ENCODE data around the gene ZFP36. TPM values are rescaled to one million over a fixed set of nuclear protein-coding genes. Genes with fewer than 3 reads are reported as not detected.
A peak's percentile ranks its signal among the peaks of the same experiment; 100 is the strongest.

Gene ZFP36, protein sequence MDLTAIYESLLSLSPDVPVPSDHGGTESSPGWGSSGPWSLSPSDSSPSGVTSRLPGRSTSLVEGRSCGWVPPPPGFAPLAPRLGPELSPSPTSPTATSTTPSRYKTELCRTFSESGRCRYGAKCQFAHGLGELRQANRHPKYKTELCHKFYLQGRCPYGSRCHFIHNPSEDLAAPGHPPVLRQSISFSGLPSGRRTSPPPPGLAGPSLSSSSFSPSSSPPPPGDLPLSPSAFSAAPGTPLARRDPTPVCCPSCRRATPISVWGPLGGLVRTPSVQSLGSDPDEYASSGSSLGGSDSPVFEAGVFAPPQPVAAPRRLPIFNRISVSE
- total RNA-seq: 45.4 and 46.9 TPM in 2 replicates

DNA sequence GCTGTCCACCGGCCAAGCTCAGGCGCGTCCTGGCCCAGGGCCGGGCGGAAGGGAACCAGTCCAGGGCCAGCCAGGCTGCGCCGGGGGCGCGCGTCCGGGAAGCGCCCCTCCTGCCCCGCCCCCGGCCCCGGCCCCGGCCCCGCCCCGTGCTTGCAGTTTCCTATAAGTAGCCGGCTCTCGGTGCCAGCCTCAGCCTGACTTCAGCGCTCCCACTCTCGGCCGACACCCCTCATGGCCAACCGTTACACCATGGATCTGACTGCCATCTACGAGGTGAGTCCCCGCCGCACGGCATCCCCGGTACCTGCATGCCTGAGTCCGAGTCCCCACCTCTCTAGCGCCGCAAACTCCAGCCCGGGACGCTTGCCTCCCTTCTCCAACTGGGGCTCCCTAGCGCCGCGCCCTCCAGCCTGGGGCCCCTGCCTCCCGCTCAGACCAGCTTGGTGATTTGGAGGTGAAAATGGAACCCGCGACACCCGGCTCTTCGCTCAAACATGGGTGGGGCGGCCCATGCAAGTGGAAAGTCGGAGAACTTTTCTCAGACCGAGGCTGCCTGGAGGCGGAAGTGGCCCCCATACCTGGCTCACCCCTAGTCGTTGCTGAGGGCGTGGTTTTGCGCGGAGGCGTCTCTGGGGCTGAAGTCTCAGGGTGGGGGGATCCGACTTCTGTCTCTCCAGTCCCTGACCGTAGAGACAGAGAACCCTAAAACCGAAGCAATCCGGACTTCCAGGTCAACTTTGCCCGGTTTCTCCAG lies at the start of gene ZFP36:
Gene ZFP36 (plus strand): TSS at position 192 of the 754 bp plus-strand sequence. CDS start 58 bp downstream, at position 250.
- H3K27me3 Mint-ChIP-seq (ENCODE audit: low read depth): no peaks in the 10 kb centered on the region
- peak within 1 kb of the TSS; percentile 97 for H3K4me3 Mint-ChIP-seq (ENCODE audit: low read depth)
- H3K4me1 Mint-ChIP-seq (ENCODE audit: low read depth): peaks cover 51% of the 10 kb centered on the region
- peak; percentile 82 for DNase-seq (ENCODE audit: low spot score)
- peak within 1 kb of the TSS; percentile 88 for H3K27ac Mint-ChIP-seq
- H3K36me3 Mint-ChIP-seq (ENCODE audit: low read depth): peaks cover 23% of the 10 kb centered on the region
- intact Hi-C loops (cut with micrococcal nuclease): loop anchor here (5.0 to 10.0 kb wide), 2 partner anchors 552 to 1390 kb away; partner anchors contain the start of gene EGLN2
- no peaks in the 10 kb centered on the region for H3K9me3 Mint-ChIP-seq

DNA sequence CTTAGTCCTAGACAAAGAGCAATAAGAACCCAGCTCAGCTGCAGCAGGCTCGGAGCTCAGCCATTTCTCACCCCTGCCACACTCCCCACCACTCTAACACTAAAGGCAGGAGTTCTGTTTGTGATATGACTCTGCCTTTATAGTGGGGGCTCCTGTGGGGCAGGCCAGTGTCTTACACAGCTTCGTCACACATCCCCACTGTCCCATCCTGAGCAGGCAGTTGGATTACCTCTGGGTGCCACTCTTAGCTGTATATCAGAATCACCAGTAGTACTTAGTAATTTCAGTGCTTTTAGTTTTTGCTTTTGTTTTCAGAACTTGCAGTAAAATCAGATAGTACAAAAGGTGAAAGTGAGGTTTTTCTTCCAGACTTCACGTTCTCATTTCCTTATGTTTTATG lies 47.6 kb upstream of the ZFP36 start:
- H3K36me3 Mint-ChIP-seq (ENCODE audit: low read depth): peaks cover 65% of the 10 kb centered on the region
- H3K27me3 Mint-ChIP-seq (ENCODE audit: low read depth): no peaks in the 10 kb centered on the region
- peaks cover 13% of the 10 kb centered on the region for H3K4me1 Mint-ChIP-seq (ENCODE audit: low read depth)

DNA sequence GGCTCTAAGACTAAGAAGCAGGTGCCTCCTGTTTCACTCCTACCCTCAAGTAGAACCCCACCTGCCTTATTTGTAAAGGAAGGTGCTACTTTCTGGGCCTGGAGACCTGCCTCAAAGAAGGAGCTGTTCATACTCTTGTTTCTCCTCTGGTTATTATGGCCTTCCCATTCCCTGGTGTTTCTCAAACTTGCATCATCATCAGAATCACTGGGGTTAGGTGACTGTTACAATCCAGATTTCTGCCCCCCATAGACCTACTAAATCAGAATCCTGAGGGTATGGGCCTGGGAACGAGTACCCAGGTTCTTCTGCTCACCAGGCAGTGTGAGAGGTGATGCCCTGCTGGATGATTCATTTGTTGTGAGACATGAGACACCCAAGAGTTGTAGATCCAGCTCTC lies 46.0 kb upstream of the ZFP36 start:
- Mint-ChIP-seq H3K27ac (no peak overlapping the region), H3K36me3 (ENCODE audit: low read depth) (peaks cover 60% of the 10 kb centered on the region), H3K27me3 (ENCODE audit: low read depth) (no peaks in the 10 kb centered on the region), H3K4me3 (ENCODE audit: low read depth) (no peak overlapping the region), H3K9me3 (no peaks in the 10 kb centered on the region), H3K4me1 (ENCODE audit: low read depth) (peaks cover 13% of the 10 kb centered on the region)
- DNase-seq (ENCODE audit: low spot score): no peak
- intact Hi-C loops (cut with micrococcal nuclease): no loop called here

More for the DNA sequence above, 47.6 kb upstream of the ZFP36 start:
- no peak overlapping the region for H3K4me3 Mint-ChIP-seq (ENCODE audit: low read depth)
- DNase-seq (ENCODE audit: low spot score): no peak
- intact Hi-C loops (cut with micrococcal nuclease): no loop called here
- H3K27ac Mint-ChIP-seq: no peak overlapping the region
- no peaks in the 10 kb centered on the region for H3K9me3 Mint-ChIP-seq

DNA sequence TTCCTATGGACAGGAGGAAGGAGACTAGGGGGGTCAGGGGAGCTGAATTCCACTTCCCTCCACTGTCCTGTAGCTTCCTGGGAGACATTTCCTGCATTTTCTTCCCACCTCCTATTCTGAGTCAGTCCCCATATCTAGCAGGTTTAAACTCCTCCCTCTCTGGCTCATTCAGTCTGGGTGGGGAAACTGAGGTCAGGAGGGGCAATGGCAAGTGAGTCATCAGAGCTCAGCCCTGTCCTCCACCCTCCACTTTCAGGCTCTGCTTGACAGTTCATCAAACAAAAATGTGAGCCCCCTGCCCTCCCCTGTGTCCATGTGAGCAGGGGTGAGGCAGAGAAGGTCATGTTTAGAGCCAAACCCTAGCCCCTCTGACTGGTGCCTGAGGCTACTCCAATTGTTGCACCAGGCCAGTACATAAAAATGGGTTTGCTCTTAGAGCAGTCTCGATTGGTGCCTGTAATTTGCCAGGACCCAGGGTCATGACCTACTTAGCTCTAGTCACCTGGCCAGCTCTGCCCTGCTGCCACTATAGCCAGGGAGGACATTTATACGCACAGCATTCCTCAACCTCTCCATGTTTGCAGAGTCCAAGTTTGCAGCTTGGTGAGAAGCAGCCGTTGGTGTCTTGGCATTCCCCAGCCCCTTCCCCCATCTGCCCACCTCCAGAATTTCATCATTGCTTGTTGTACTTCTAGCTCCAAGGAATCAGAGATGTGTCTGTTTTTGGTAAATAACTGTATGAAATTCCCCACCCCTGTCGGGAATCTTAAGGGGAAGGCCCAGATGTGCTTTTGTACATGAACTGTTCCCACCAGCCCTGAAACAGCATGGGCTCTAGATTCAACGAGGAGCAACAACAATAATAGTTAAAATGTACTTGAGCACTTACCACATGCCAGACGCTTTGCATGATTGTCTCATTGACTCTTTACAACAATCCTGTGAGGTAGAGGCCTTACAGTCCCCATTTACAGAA lies 43.7 kb upstream of the ZFP36 start:
- Mint-ChIP-seq H3K27me3 (ENCODE audit: low read depth) (no peaks in the 10 kb centered on the region), H3K36me3 (ENCODE audit: low read depth) (peaks cover 47% of the 10 kb centered on the region), H3K27ac (no peak overlapping the region), H3K9me3 (no peaks in the 10 kb centered on the region), H3K4me1 (ENCODE audit: low read depth) (peaks cover 8% of the 10 kb centered on the region), H3K4me3 (ENCODE audit: low read depth) (no peak overlapping the region)
- DNase-seq (ENCODE audit: low spot score): no peak
- intact Hi-C loops (cut with micrococcal nuclease): no loop called here

DNA sequence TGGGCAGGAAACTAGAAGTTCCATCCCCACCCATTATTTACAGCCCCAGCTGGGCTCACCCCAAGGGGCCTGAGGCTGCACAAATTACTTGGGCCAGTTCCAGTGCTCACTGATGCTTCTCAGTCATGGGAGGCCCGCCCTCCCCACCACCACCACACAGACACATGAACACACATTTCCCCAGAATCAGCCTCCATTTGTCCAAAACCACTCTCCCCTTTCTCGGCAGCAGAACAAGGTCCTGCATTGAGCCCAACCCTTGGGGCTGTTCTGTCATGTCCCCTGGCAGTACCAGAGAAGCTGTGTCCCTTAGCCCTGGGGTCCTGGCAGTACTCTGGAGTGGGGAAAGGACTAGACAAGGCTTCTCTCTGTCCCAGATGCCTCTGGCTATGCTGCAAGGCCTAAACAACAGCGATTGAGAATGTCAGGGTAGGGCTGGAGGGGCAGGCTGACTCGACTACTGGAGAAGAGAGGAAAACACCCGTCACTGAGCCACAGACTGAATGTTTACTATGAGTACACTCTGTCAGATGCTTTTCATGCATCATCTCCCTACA lies 42.7 kb upstream of the ZFP36 start:
- Mint-ChIP-seq H3K27me3 (ENCODE audit: low read depth) (no peaks in the 10 kb centered on the region), H3K36me3 (ENCODE audit: low read depth) (peaks cover 45% of the 10 kb centered on the region), H3K4me1 (ENCODE audit: low read depth) (peaks cover 3% of the 10 kb centered on the region), H3K9me3 (no peaks in the 10 kb centered on the region), H3K27ac (peak overlapping the region; percentile 43), H3K4me3 (ENCODE audit: low read depth) (no peak overlapping the region)
- no peak for DNase-seq (ENCODE audit: low spot score)
- intact Hi-C loops (cut with micrococcal nuclease): no loop called here

DNA sequence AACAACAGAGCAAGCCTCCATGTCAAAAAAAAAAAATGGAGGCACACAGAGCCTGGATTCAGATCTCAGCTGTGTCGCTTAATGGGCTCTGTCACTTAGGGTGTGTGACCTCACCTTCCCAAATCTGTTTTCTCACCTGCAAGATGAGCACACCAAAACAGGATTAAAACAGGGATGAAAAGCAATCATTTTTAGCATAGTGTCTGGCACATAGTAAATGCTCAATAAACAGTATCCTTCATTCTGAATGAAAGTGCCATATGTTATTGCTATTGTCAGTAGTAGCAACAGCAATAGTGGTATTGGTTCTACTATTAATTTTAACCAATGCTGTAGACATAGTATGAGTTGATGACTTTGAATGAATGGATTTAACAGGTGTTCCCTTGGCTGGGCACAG lies 41.1 kb upstream of the ZFP36 start:
- H3K27ac Mint-ChIP-seq: no peak overlapping the region
- no peaks in the 10 kb centered on the region for H3K9me3 Mint-ChIP-seq
- H3K4me1 Mint-ChIP-seq (ENCODE audit: low read depth): no peaks in the 10 kb centered on the region
- H3K36me3 Mint-ChIP-seq (ENCODE audit: low read depth): peaks cover 46% of the 10 kb centered on the region
- intact Hi-C loops (cut with micrococcal nuclease): no loop called here
- no peak overlapping the region for H3K4me3 Mint-ChIP-seq (ENCODE audit: low read depth)
- no peaks in the 10 kb centered on the region for H3K27me3 Mint-ChIP-seq (ENCODE audit: low read depth)
- no peak for DNase-seq (ENCODE audit: low spot score)

DNA sequence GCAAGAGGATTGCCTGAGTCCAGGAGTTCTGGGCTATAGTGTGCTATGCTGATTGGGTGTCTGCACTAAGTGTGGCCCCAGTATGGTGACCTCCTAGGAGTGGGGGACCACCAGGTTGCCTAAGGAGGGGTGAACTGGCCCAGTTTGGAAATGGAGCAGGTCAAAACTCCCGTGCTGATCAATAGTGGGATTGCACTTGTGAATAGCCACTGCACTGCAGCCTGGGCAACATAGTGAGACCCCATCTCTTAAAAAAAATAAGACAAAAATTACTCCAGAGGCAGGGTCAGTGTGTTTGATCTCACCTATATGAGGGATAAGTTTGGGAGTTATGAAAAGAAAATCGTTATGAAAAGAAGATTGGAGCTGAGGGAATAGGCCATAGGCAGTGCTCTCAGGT lies 37.4 kb upstream of the ZFP36 start:
- no peak for DNase-seq (ENCODE audit: low spot score)
- no peak overlapping the region for H3K27ac Mint-ChIP-seq
- H3K36me3 Mint-ChIP-seq (ENCODE audit: low read depth): peaks cover 43% of the 10 kb centered on the region
- intact Hi-C loops (cut with micrococcal nuclease): no loop called here
- H3K4me1 Mint-ChIP-seq (ENCODE audit: low read depth): peaks cover 4% of the 10 kb centered on the region
- no peak overlapping the region for H3K4me3 Mint-ChIP-seq (ENCODE audit: low read depth)
- no peaks in the 10 kb centered on the region for H3K27me3 Mint-ChIP-seq (ENCODE audit: low read depth)
- H3K9me3 Mint-ChIP-seq: no peaks in the 10 kb centered on the region

DNA sequence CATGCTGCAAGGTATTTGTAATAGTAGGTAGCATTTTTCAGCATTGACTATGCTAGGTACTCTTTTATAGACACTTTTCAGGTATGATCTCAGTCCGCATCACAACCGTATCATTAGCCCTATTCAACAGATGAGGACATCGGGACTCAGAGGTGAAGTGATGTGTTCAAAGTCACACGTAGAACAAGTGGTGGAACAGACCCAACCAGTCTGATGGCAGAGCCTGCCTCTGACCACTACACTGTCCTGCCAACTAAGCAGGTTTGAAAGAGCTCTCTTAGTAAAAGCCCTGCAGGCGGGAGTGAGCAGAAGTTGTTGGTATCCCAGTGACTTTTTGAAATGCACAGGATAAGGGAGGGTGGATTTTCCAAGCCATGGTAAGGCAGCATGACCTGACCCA lies 35.9 kb upstream of the ZFP36 start:
- Mint-ChIP-seq H3K27ac (no peak overlapping the region), H3K4me3 (ENCODE audit: low read depth) (no peak overlapping the region), H3K27me3 (ENCODE audit: low read depth) (no peaks in the 10 kb centered on the region), H3K36me3 (ENCODE audit: low read depth) (peaks cover 41% of the 10 kb centered on the region), H3K4me1 (ENCODE audit: low read depth) (peaks cover 4% of the 10 kb centered on the region), H3K9me3 (no peaks in the 10 kb centered on the region)
- intact Hi-C loops (cut with micrococcal nuclease): no loop called here
- DNase-seq (ENCODE audit: low spot score): no peak

DNA sequence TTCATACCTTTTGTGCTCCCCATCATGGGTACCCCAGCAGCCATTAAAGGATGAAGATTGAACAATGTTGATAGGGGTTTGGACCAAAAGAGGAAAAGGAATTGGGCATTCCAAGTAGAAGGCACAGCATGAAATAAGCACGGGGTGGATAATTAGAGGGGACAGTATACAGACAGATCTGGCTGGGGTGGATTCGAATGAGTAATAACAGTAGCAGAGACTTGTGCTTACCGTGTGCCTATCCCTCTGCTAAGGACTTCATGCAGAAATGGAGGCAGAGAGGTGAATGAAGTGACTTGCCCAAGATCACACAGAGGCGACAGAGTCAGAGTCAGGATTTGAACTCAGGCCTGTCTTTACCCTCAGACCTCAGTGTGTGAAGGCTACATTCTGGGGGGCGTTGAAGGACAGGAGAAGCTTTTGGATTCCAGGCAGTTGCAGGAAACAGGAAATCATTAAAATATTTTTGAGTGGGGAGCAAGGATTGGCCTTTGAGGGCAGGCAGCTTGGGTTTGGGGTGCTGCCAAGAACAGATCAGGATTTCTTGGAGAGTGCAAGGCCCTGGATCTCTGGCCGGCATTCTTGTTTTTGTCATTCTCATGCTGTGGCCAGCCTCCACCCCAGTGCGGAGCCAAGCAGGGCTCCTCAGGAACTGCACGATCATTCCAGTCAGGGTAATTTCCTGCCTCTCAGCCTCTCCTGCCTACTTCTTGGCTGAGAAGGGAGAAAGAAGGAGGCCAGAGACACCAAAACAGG lies 34.4 kb upstream of the ZFP36 start:
- H3K27ac Mint-ChIP-seq: no peak overlapping the region
- intact Hi-C loops (cut with micrococcal nuclease): no loop called here
- H3K4me3 Mint-ChIP-seq (ENCODE audit: low read depth): no peak overlapping the region
- no peak for DNase-seq (ENCODE audit: low spot score)
- no peaks in the 10 kb centered on the region for H3K27me3 Mint-ChIP-seq (ENCODE audit: low read depth)
- H3K9me3 Mint-ChIP-seq: no peaks in the 10 kb centered on the region
- peaks cover 49% of the 10 kb centered on the region for H3K36me3 Mint-ChIP-seq (ENCODE audit: low read depth)
- peaks cover 4% of the 10 kb centered on the region for H3K4me1 Mint-ChIP-seq (ENCODE audit: low read depth)

DNA sequence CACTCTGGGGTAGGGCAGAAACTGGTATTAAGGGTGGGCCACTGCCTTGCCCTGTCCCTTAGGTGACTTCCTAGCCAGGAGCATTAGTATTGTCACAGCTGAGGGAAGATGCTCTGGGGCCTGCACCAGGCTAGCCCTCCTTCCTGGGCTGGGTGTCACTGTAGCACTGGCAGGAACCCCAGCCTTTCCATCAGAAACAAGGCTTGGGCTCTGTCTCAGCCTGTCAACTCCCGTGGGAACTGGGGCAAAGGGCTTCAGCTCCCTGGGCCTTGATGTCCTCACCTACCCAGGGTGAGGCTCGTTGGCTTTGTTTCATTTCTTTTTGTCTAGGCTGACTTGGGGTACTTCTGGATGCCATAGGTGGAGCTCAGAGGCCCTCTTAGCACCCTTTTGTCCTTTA lies 33.7 kb upstream of the ZFP36 start:
- Mint-ChIP-seq H3K36me3 (ENCODE audit: low read depth) (peaks cover 54% of the 10 kb centered on the region), H3K27ac (no peak overlapping the region), H3K4me3 (ENCODE audit: low read depth) (no peak overlapping the region), H3K9me3 (no peaks in the 10 kb centered on the region), H3K27me3 (ENCODE audit: low read depth) (no peaks in the 10 kb centered on the region), H3K4me1 (ENCODE audit: low read depth) (peaks cover 4% of the 10 kb centered on the region)
- intact Hi-C loops (cut with micrococcal nuclease): no loop called here
- no peak for DNase-seq (ENCODE audit: low spot score)

DNA sequence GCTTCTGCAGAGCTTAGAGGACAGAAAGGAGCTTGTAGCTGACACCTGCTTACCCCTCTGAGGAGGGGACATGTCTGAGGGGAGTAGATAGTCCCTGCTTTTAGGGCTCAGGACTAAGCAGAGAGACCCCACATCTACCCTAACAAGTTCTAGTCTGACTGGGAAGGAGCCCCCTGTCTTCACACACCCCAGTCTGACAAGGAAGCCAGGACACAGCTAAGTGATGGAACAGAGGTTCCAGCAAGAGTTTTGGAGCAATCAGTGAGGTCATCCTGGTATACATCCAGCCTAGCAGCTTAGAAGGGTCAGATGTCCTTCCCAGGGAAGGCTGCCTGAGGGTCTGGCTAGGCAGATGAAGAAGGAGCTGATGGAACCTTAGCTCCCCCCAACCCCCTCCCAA lies 30.7 kb upstream of the ZFP36 start:
- Mint-ChIP-seq H3K9me3 (no peaks in the 10 kb centered on the region), H3K4me3 (ENCODE audit: low read depth) (no peak overlapping the region), H3K27ac (no peak overlapping the region), H3K4me1 (ENCODE audit: low read depth) (peaks cover 4% of the 10 kb centered on the region), H3K36me3 (ENCODE audit: low read depth) (peaks cover 62% of the 10 kb centered on the region), H3K27me3 (ENCODE audit: low read depth) (no peaks in the 10 kb centered on the region)
- intact Hi-C loops (cut with micrococcal nuclease): no loop called here
- no peak for DNase-seq (ENCODE audit: low spot score)

Data from activated T-helper 2 cell treated with anti-CD3 and anti-CD28 coated beads, Interferon-gamma antibody, Interleukin-2, Interleukin-4, amounts not matched to agents 10 μg/mL and 5 μg/mL and 100 μg/mL, durations not matched to agents 14 hours and 24 hours and 36 hours (primary cell).